Astrocyte (in vitro differentiated cells and primary cell): ENCODE results near the gene RAB40B.

Experiments used
- CTCF ChIP-seq: IDR thresholded peaks from 2 replicates; pipeline ENCODE4 v1.5.1; 2011; ENCODE audit warnings: low read depth, mild to moderate bottlenecking, inconsistent platforms, low read length, moderate library complexity; ENCODE audit not compliant: insufficient read depth
- EZH2 ChIP-seq: IDR thresholded peaks from 2 replicates; pipeline ENCODE4 v1.6.1; 2012; ENCODE audit warnings: mild to moderate bottlenecking, low read length, inconsistent platforms; ENCODE audit not compliant: insufficient read depth

GRCh38 chr17:82743344-82744219 is 45.1 kb upstream of the RAB40B start:
- no peak for TF ChIP-seq EZH2
- no peak for TF ChIP-seq CTCF
